HG02943 (cell line): ENCODE results near the gene KRTAP10-2.
"Not testable (repeated sequence)": the region's sequence is repeated elsewhere in the genome, so short reads cannot be mapped to it uniquely, and the experiment has no call there.

Experiments
- ATAC-seq: cut with Tn5 transposase; IDR thresholded peaks from one replicate; pipeline ENCODE4 v1.9.1; 2021; ENCODE audit warnings: mild to moderate bottlenecking, low read depth, moderate library complexity; ENCODE audit not compliant: unreplicated experiment

Gene KRTAP10-2

GRCh38 chr21:44583089-44583799, 31.9 kb upstream of the KRTAP10-2 start:
- no peak for ATAC-seq

- no peak for ATAC-seq
Measured at GRCh38 chr21:44582055-44582454, 30.8 kb upstream of the KRTAP10-2 start.

- ATAC-seq = no peak
Measured at GRCh38 chr21:44581158-44581557, 29.9 kb upstream of the KRTAP10-2 start.

- not testable (repeated sequence) for ATAC-seq
Measured at GRCh38 chr21:44580231-44580821, 29.0 kb upstream of the KRTAP10-2 start, which contains the start of gene KRTAP10-5. Gene KRTAP10-5 (minus strand): TSS chr21:44580604. CDS start chr21:44580578, 26 bp downstream.

- no peak for ATAC-seq
Measured at GRCh38 chr21:44579833-44580144, 28.5 kb upstream of the KRTAP10-2 start.

- ATAC-seq = no peak
Measured at GRCh38 chr21:44579056-44579832, 27.9 kb upstream of the KRTAP10-2 start.

- ATAC-seq = no peak
Measured at GRCh38 chr21:44578371-44579055, 27.2 kb upstream of the KRTAP10-2 start.

- no peak for ATAC-seq
Measured at GRCh38 chr21:44576025-44576420, 24.7 kb upstream of the KRTAP10-2 start.

- no peak for ATAC-seq
Measured at GRCh38 chr21:44575307-44576024, 24.2 kb upstream of the KRTAP10-2 start.

GRCh38 chr21:44574457-44575306, 23.4 kb upstream of the KRTAP10-2 start:
- no peak for ATAC-seq

- not testable (repeated sequence) for ATAC-seq
Measured at GRCh38 chr21:44573630-44574456, 22.5 kb upstream of the KRTAP10-2 start, which contains the start of gene KRTAP10-4. Gene KRTAP10-4 (plus strand): TSS chr21:44573729. CDS start chr21:44573759, 30 bp downstream.

- no peak for ATAC-seq
Measured at GRCh38 chr21:44572959-44573583, 21.8 kb upstream of the KRTAP10-2 start.

GRCh38 chr21:44571844-44572782, 20.8 kb upstream of the KRTAP10-2 start:
- no peak for ATAC-seq

- ATAC-seq = no peak
Measured at GRCh38 chr21:44571296-44571695, 20.0 kb upstream of the KRTAP10-2 start.

- ATAC-seq = no peak
Measured at GRCh38 chr21:44569861-44570517, 18.7 kb upstream of the KRTAP10-2 start.
